ENCODE data around the gene METAP2. TPM values are rescaled to one million over a fixed set of nuclear protein-coding genes. Genes with fewer than 3 reads are reported as not detected.
"Not testable (repeated sequence)": the region's sequence is repeated elsewhere in the genome, so short reads cannot be mapped to it uniquely, and the experiment has no call there.

METAP2 gene
- total RNA-seq, 1 experiment from 2014 or later: 122 TPM

GRCh38 chr12:95462081-95462480 is 11.9 kb upstream of the METAP2 start:
- Mint-ChIP-seq H3K4me1 (ENCODE audit: insufficient read depth, unreplicated experiment) (no peaks in the 10 kb centered on the region), H3K27ac (ENCODE audit: low read depth, unreplicated experiment) (no peak overlapping the region), H3K27me3 (ENCODE audit: insufficient read depth, unreplicated experiment) (no peaks in the 10 kb centered on the region), H3K36me3 (ENCODE audit: insufficient read depth, unreplicated experiment) (no peaks in the 10 kb centered on the region), H3K9me3 (ENCODE audit: unreplicated experiment) (no peaks in the 10 kb centered on the region), H3K4me3 (ENCODE audit: unreplicated experiment) (no peak overlapping the region)
- CTCF ChIA-PET: interaction anchor here (0.6 to 0.7 kb wide), 2 partner anchors 45 to 99 kb away, joined by 3 read pairs; no protein-coding TSS in a partner anchor
- no peak for TF ChIP-seq CTCF (IDR thresholded peaks at IDR 0.05; ENCODE audit: unreplicated experiment)
- intact Hi-C loops (cut with micrococcal nuclease): no loop called here
- no peak for DNase-seq (ENCODE audit: unreplicated experiment)
- POLR2A ChIA-PET: interaction anchor here (1.4 kb wide), 1 partner anchor 12 kb away, joined by 6 read pairs; the partner anchor contains the start of gene METAP2
- BruUV-seq (replicated peaks): no TSS peak

GRCh38 chr12:95462551-95462950 is 11.4 kb upstream of the METAP2 start:
- no peak overlapping the region for H3K4me3 Mint-ChIP-seq (ENCODE audit: unreplicated experiment)
- BruUV-seq (replicated peaks): no TSS peak
- H3K9me3 Mint-ChIP-seq (ENCODE audit: unreplicated experiment): no peaks in the 10 kb centered on the region
- no peak for TF ChIP-seq CTCF (IDR thresholded peaks at IDR 0.05; ENCODE audit: unreplicated experiment)
- CTCF ChIA-PET: interaction anchor here (0.6 kb wide), 2 partner anchors 14 to 46 kb away, joined by 3 read pairs; no protein-coding TSS in a partner anchor
- no peaks in the 10 kb centered on the region for H3K27me3 Mint-ChIP-seq (ENCODE audit: insufficient read depth, unreplicated experiment)
- DNase-seq (ENCODE audit: unreplicated experiment): no peak
- H3K4me1 Mint-ChIP-seq (ENCODE audit: insufficient read depth, unreplicated experiment): no peaks in the 10 kb centered on the region
- intact Hi-C loops (cut with micrococcal nuclease): no loop called here
- POLR2A ChIA-PET: interaction anchor here (1.4 kb wide), 1 partner anchor 11 kb away, joined by 6 read pairs; the partner anchor contains the start of gene METAP2
- no peaks in the 10 kb centered on the region for H3K36me3 Mint-ChIP-seq (ENCODE audit: insufficient read depth, unreplicated experiment)
- no peak overlapping the region for H3K27ac Mint-ChIP-seq (ENCODE audit: low read depth, unreplicated experiment)

GRCh38 chr12:95463050-95463449 is 10.9 kb upstream of the METAP2 start:
- H3K4me1 Mint-ChIP-seq (ENCODE audit: insufficient read depth, unreplicated experiment): no peaks in the 10 kb centered on the region
- intact Hi-C loops (cut with micrococcal nuclease): no loop called here
- BruUV-seq (replicated peaks): no TSS peak
- H3K27ac Mint-ChIP-seq (ENCODE audit: low read depth, unreplicated experiment): no peak overlapping the region
- TF ChIP-seq CTCF (IDR thresholded peaks at IDR 0.05; ENCODE audit: unreplicated experiment): no peak
- H3K9me3 Mint-ChIP-seq (ENCODE audit: unreplicated experiment): no peaks in the 10 kb centered on the region
- H3K36me3 Mint-ChIP-seq (ENCODE audit: insufficient read depth, unreplicated experiment): no peaks in the 10 kb centered on the region
- H3K27me3 Mint-ChIP-seq (ENCODE audit: insufficient read depth, unreplicated experiment): no peaks in the 10 kb centered on the region
- no peak overlapping the region for H3K4me3 Mint-ChIP-seq (ENCODE audit: unreplicated experiment)
- POLR2A ChIA-PET: interaction anchor here (1.4 kb wide), 1 partner anchor 11 kb away, joined by 6 read pairs; the partner anchor contains the start of gene METAP2
- CTCF ChIA-PET: interaction anchor here (0.6 kb wide), 2 partner anchors 14 to 46 kb away, joined by 3 read pairs; no protein-coding TSS in a partner anchor
- no peak for DNase-seq (ENCODE audit: unreplicated experiment)

GRCh38 chr12:95463776-95464175 is 10.2 kb upstream of the METAP2 start:
- H3K4me1 Mint-ChIP-seq (ENCODE audit: insufficient read depth, unreplicated experiment); H3K36me3 Mint-ChIP-seq (ENCODE audit: insufficient read depth, unreplicated experiment); H3K27me3 Mint-ChIP-seq (ENCODE audit: insufficient read depth, unreplicated experiment); H3K4me3 Mint-ChIP-seq (ENCODE audit: unreplicated experiment); intact Hi-C loops (cut with micrococcal nuclease); CTCF ChIA-PET; BruUV-seq (replicated peaks); H3K9me3 Mint-ChIP-seq (ENCODE audit: unreplicated experiment); DNase-seq (ENCODE audit: unreplicated experiment); H3K27ac Mint-ChIP-seq (ENCODE audit: low read depth, unreplicated experiment): not testable (repeated sequence)
- POLR2A ChIA-PET: interaction anchor here (0.6 kb wide), 1 partner anchor 32 kb away, joined by 3 read pairs; no protein-coding TSS in a partner anchor

Data from MCF 10A (cell line).